Skin epidermis (tissue), 12 donors: ENCODE data around the gene GOLGA6L10.
"Not testable (repeated sequence)": the region's sequence is repeated elsewhere in the genome, so short reads cannot be mapped to it uniquely, and the experiment has no call there.

Experiments used
- H3K27ac ChIP-seq, 21 experiments: fragments of 200-600 bp; sonication (generic) in 11 of 21; one replicate each; pipeline ENCODE4 v1.5.0; 2020; ENCODE audit warnings: mild to moderate bottlenecking in 3 of 21, inconsistent platforms in 2 of 21, moderate library complexity in 2 of 21
- H3K4me3 ChIP-seq, 7 experiments: fragments of 200-600 bp; sonication (generic) in 2 of 7; one replicate each; pipeline ENCODE4 v1.5.0; 2020; ENCODE audit warnings: inconsistent platforms in 2 of 7, mild to moderate bottlenecking in 2 of 7, moderate library complexity in 1 of 7

Gene GOLGA6L10

DNA sequence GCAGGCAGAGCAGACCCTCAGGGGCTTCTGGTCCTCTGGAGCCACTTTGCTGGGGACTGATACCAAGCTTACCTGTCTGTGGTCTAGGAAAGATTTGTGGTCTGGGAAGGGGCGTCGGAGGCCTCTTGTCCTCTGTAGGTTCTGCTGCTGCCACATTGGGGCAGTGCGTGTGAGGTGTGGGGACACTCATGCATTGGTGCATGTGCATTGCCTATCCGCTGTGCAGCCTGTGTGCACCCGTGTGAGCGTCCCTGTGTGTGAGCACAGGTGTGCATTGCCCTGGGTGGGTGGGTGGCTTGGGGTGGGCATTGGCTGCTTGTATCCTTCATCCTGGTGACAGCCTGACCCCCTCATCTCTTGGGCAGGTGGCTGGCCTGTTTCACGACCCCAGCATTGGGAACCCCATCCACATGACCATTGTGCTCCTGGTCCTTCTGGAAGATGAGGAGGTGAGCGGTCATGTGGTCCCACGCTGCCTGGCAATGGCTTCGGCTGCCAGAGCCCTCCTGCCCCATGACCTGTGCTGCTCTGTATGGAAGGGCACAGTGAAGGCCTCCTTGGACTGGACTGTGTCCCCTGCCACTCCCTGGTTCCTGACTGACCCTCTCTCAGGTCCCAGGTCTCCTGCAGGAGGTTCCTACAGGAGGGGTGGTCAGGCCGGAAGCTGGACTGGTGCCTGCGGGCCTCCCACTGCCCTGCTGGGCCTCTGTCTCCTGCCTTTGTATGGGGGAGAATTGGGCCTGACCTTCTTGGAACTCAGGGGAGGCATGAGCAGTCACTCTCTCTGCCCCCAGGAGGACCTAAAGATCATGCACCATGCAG lies 45.1 kb downstream of the GOLGA6L10 start:
- H3K27ac ChIP-seq: no peak overlapping the region

GRCh38 chr15:82301296-82302016 lies 47.8 kb downstream of the GOLGA6L10 start:
- Histone ChIP-seq H3K4me3 (no peak overlapping the region), H3K27ac (no peak overlapping the region)

More for the DNA sequence above, 45.1 kb downstream of the GOLGA6L10 start:
- H3K4me3 ChIP-seq: no peak overlapping the region

DNA sequence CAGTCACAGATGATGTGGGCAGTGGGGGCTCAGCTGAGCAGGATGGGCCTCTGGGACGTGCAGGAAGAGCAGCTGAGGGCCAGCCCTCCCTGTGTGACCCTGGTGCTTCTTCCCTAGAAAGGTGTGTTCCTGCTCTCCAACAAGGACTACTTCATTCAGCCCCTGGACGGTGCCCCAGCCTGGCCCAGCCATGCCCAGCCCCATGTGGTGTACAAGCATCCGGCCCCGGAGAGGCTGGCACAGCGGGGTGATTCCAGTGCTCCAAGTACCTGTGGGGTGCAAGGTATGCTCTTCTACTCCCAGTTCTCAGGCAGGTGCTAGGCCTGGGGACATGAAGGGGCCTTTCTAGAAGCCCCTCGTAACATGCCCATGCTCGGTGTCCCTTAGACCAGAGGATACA lies 48.4 kb downstream of the GOLGA6L10 start:
- H3K27ac ChIP-seq: no peak overlapping the region
- H3K4me3 ChIP-seq: no peak overlapping the region

- not testable (repeated sequence) for H3K4me3 ChIP-seq, H3K27ac ChIP-seq
Measured at GRCh38 chr15:82300326-82300725, 48.9 kb downstream of the GOLGA6L10 start.

- not testable (repeated sequence) for H3K4me3 ChIP-seq, H3K27ac ChIP-seq
Measured at GRCh38 chr15:82299511-82299914, 49.8 kb downstream of the GOLGA6L10 start.

- Histone ChIP-seq H3K27ac (no peak overlapping the region), H3K4me3 (peak overlapping the region in 1 of 7 experiments; percentile 21)
Measured at GRCh38 chr15:82298520-82298919, 50.8 kb downstream of the GOLGA6L10 start.

DNA sequence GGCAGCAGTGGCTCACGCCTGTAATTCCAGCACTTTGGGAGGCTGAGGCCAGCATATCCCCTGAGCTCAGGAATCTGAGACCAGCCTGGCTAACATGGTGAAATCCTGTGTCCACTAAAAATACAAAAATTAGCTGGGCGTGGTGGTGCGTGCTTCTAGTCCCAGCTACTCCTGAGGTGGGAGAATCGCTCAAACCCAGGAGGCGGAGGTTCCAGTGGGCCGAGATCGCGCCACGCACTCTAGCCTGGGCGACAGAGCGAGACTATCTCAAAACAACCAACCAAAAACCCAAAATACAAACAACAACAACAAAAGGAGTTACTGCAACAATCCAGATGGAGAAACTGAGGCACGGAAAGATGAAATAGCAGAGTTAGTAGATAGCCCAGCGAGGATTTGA lies 51.2 kb downstream of the GOLGA6L10 start:
- no peak overlapping the region for H3K27ac ChIP-seq
- peak overlapping the region in 1 of 7 experiments; percentile 21 for H3K4me3 ChIP-seq

- Histone ChIP-seq H3K4me3 (no peak overlapping the region), H3K27ac (no peak overlapping the region)
Measured at GRCh38 chr15:82297546-82297945, 51.7 kb downstream of the GOLGA6L10 start.

DNA sequence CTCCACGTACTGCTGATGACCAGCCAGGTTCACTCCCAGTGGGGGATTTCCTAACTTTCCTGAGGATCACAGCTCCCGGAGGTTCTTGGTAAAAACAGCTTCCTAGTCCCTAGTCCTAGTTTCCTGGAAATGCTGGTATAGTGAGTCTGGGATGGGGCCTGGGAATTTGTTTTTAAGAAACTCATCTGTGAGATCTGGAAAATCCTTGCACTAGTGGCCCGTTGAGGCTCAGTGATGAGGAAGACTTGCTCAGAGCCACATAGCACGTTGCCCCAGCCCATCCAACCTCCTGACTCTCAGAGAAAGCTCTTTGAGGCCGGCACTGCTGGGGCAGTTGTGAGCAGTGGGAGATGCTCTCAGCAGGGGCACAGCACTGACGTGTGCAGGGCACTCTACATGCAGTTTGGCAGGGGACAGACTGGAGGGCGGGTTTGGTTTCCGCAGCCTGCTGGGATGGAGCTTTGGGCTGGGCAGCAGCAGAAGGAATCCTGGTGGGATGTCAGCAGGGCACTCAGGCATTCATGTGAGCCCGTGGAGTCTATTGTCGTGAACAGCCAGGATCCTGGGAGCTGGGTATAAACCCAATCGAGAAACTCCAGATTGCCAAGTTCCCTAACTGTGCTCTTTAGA lies 55.1 kb downstream of the GOLGA6L10 start:
- Histone ChIP-seq H3K27ac (no peak overlapping the region), H3K4me3 (no peak overlapping the region)

DNA sequence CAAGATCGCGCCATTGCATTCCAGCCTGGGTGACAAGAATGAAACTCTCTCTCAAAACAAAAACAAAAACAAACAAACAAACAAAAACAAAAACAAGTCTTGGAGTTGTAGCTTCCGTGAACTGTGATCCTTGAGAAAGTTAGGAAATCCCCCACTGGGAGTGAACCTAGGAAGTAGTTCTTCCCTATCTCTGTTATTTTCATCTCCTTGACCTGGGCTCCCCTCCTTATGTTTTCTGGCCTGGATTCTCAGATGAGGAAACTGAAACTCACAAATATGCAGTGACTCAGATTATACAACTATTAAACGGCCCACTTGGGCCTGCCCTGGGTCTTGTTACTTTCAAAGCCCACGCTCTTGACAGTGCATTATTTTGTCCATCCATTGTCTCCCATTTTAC lies 57.0 kb downstream of the GOLGA6L10 start:
- no peak overlapping the region for H3K27ac ChIP-seq
- H3K4me3 ChIP-seq: no peak overlapping the region
